ENCODE data around the gene DNAJB7. TPM values are rescaled to one million over a fixed set of nuclear protein-coding genes. Genes with fewer than 3 reads are reported as not detected.
"Not testable (repeated sequence)": the region's sequence is repeated elsewhere in the genome, so short reads cannot be mapped to it uniquely, and the experiment has no call there.

The DNAJB7 gene
- total RNA-seq, 1 donor from 2014 or later, result not detected

- H3K36me3 Mint-ChIP-seq (ENCODE audit: unreplicated experiment), result peaks cover 12% of the 10 kb centered on the region
- no peaks in the 10 kb centered on the region for H3K9me3 Mint-ChIP-seq (ENCODE audit: unreplicated experiment)
- peaks cover 49% of the 10 kb centered on the region for H3K4me1 Mint-ChIP-seq (ENCODE audit: unreplicated experiment)
- no peak for TF ChIP-seq CTCF (IDR thresholded peaks at IDR 0.05)
- peak overlapping the region; percentile 29 for H3K27ac Mint-ChIP-seq (ENCODE audit: unreplicated experiment)
- DNase-seq (ENCODE audit: extremely low spot score, unreplicated experiment), result no peak
- H3K27me3 Mint-ChIP-seq (ENCODE audit: unreplicated experiment), result no peaks in the 10 kb centered on the region
- H3K4me3 Mint-ChIP-seq (ENCODE audit: unreplicated experiment), result peak overlapping the region; percentile 97
Measured at GRCh38 chr22:40853333-40853732, 8.6 kb downstream of the DNAJB7 start.

GRCh38 chr22:40845816-40846215 lies 16.1 kb downstream of the DNAJB7 start:
- not testable (repeated sequence) for H3K27ac Mint-ChIP-seq (ENCODE audit: unreplicated experiment)

GRCh38 chr22:40844951-40845350 lies 17.0 kb downstream of the DNAJB7 start:
- DNase-seq (ENCODE audit: extremely low spot score, unreplicated experiment), result no peak
- peaks cover 54% of the 10 kb centered on the region for H3K36me3 Mint-ChIP-seq (ENCODE audit: unreplicated experiment)
- no peaks in the 10 kb centered on the region for H3K27me3 Mint-ChIP-seq (ENCODE audit: unreplicated experiment)
- H3K4me3 Mint-ChIP-seq (ENCODE audit: unreplicated experiment), result no peak overlapping the region
- H3K4me1 Mint-ChIP-seq (ENCODE audit: unreplicated experiment), result no peaks in the 10 kb centered on the region
- H3K9me3 Mint-ChIP-seq (ENCODE audit: unreplicated experiment), result no peaks in the 10 kb centered on the region
- no peak overlapping the region for H3K27ac Mint-ChIP-seq (ENCODE audit: unreplicated experiment)
- no peak for TF ChIP-seq CTCF (IDR thresholded peaks at IDR 0.05)

More at GRCh38 chr22:40845816-40846215, 16.1 kb downstream of the DNAJB7 start:
- not testable (repeated sequence) for H3K4me1 Mint-ChIP-seq (ENCODE audit: unreplicated experiment); DNase-seq (ENCODE audit: extremely low spot score, unreplicated experiment); H3K27me3 Mint-ChIP-seq (ENCODE audit: unreplicated experiment); H3K4me3 Mint-ChIP-seq (ENCODE audit: unreplicated experiment); H3K9me3 Mint-ChIP-seq (ENCODE audit: unreplicated experiment)
- peaks cover 50% of the 10 kb centered on the region for H3K36me3 Mint-ChIP-seq (ENCODE audit: unreplicated experiment)

- no peak overlapping the region for H3K4me3 Mint-ChIP-seq (ENCODE audit: unreplicated experiment)
- peaks cover 53% of the 10 kb centered on the region for H3K36me3 Mint-ChIP-seq (ENCODE audit: unreplicated experiment)
- no peaks in the 10 kb centered on the region for H3K4me1 Mint-ChIP-seq (ENCODE audit: unreplicated experiment)
- H3K9me3 Mint-ChIP-seq (ENCODE audit: unreplicated experiment), result no peaks in the 10 kb centered on the region
- no peak for TF ChIP-seq CTCF (IDR thresholded peaks at IDR 0.05)
- no peak for DNase-seq (ENCODE audit: extremely low spot score, unreplicated experiment)
- H3K27me3 Mint-ChIP-seq (ENCODE audit: unreplicated experiment), result no peaks in the 10 kb centered on the region
- H3K27ac Mint-ChIP-seq (ENCODE audit: unreplicated experiment), result no peak overlapping the region
Measured at GRCh38 chr22:40838486-40838885, 23.4 kb downstream of the DNAJB7 start.

GRCh38 chr22:40834619-40835018 lies 27.3 kb downstream of the DNAJB7 start:
- no peaks in the 10 kb centered on the region for H3K4me1 Mint-ChIP-seq (ENCODE audit: unreplicated experiment)
- no peaks in the 10 kb centered on the region for H3K9me3 Mint-ChIP-seq (ENCODE audit: unreplicated experiment)
- peaks cover 51% of the 10 kb centered on the region for H3K36me3 Mint-ChIP-seq (ENCODE audit: unreplicated experiment)
- no peaks in the 10 kb centered on the region for H3K27me3 Mint-ChIP-seq (ENCODE audit: unreplicated experiment)
- H3K27ac Mint-ChIP-seq (ENCODE audit: unreplicated experiment), result no peak overlapping the region
- no peak for TF ChIP-seq CTCF (IDR thresholded peaks at IDR 0.05)
- no peak for DNase-seq (ENCODE audit: extremely low spot score, unreplicated experiment)
- no peak overlapping the region for H3K4me3 Mint-ChIP-seq (ENCODE audit: unreplicated experiment)

GRCh38 chr22:40829131-40829530 lies 32.8 kb downstream of the DNAJB7 start:
- Mint-ChIP-seq H3K9me3 (ENCODE audit: unreplicated experiment) (no peaks in the 10 kb centered on the region), H3K27ac (ENCODE audit: unreplicated experiment) (no peak overlapping the region), H3K27me3 (ENCODE audit: unreplicated experiment) (no peaks in the 10 kb centered on the region), H3K36me3 (ENCODE audit: unreplicated experiment) (peaks cover 59% of the 10 kb centered on the region), H3K4me3 (ENCODE audit: unreplicated experiment) (no peak overlapping the region), H3K4me1 (ENCODE audit: unreplicated experiment) (no peaks in the 10 kb centered on the region)
- TF ChIP-seq CTCF (IDR thresholded peaks at IDR 0.05), result no peak
- no peak for DNase-seq (ENCODE audit: extremely low spot score, unreplicated experiment)
